ENCODE measurements around the gene ADGRD1.

ADGRD1 gene

DNA sequence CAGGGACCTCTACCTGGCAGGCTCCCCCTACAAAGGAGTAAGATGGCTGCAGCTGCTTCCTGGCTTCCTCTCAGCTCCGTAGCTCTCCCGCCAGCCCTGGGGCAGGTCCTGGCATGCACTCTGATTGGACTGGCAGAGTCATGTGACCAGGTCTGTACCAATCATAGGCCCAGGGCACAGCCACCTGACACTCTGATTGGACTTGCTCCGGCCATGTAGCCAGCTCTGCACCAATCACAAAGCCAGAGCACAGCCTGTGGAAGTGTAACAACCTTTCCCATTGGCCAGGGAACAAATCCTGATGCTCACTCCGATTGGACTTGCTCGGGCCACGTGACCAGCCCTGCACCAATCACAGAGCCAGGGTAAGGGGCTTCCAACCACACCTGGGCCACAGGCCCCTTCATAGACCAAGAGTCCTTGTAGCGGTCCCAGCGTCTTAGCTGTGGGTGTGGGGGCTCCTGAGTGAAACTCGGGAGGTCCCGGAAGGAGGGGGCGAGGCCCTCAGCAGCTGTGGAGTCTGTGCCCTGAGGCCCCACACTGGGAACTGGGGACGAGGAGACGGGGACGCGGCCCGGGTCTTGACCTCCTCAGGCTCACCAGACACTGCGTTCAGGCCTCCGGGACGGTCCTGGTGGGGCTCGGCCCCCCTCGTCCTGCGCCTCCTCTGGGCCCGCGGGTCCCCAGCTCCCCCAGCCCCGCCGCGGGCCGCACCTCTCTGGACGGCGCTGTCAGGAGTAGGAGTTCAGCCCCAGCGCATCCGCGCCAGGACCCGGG is 210.6 kb downstream of the ADGRD1 start:
- DNase-seq (ENCODE audit: low read depth): no peak

DNA sequence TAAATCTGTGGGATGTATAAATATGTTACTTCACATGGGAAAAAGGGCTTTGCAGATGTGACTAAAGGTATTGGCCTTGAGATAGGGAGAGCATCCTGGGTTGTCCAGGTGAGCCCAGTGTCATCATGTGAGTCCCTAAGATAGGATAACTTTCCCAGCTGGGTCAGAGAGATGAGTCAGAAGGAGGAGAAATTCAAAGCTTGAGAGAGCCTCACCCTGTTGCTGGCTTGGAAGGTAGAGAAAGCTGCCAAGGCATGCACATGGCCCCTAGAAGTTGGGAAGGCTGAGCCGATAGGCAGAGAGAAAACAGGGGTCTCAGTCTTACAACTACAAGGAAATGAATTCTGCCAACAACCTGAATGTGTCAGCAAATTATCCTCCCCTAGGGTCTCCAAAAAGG is 213.0 kb downstream of the ADGRD1 start:
- no peak for DNase-seq (ENCODE audit: low read depth)

- no peak for DNase-seq (ENCODE audit: low read depth)
These were observed 213.6 kb downstream of the ADGRD1 start for GRCh38 chr12:131167334-131167733.

GRCh38 chr12:131171029-131171428 is 217.3 kb downstream of the ADGRD1 start:
- no peak for DNase-seq (ENCODE audit: low read depth)

GRCh38 chr12:131174901-131175300 is 221.2 kb downstream of the ADGRD1 start:
- DNase-seq (ENCODE audit: low read depth): no peak

GRCh38 chr12:131176266-131176665 is 222.6 kb downstream of the ADGRD1 start:
- no peak for DNase-seq (ENCODE audit: low read depth)

DNA sequence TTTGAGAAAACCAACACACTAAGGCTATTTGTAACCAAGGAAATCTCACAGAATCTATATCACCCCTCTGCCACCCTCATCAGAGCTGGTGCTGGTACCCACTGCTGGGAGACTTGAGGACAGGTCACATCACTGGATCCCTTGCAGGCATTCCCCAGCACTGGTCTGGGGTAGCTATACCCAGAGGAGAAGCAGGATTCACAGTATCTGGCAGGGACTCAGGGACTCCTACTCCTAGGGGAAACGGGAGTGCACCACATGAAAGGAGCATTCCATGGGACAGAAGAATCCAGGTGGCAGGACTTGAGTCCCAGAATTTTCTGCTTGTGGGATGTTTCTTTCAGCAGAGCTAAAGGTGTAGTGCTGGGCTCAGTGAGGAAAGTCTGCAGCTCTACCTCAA is 223.2 kb downstream of the ADGRD1 start:
- no peak for DNase-seq (ENCODE audit: low read depth)

DNA sequence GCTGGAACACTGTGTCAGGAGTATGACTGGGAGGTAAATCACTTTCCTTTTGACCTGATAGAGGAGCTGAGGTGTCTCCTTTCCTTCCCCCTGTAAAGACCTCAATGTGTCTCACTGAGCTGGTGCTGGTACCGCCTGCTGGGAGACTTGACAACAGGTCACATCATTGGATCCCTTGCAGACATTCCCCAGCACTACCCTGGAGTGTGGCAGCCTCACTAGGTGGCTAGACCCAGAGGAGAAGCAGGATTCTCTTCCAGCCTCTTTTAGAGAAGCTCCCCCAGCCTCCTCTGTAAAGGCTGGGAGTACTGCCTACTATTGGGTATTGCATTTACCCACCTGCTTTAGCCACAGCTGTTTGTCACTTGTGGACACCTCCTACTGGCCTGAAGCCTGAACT is 223.9 kb downstream of the ADGRD1 start:
- no peak for DNase-seq (ENCODE audit: low read depth)

- DNase-seq (ENCODE audit: low read depth): no peak
These were observed 233.9 kb downstream of the ADGRD1 start for GRCh38 chr12:131187602-131188001.

- no peak for DNase-seq (ENCODE audit: low read depth)
These were observed 234.7 kb downstream of the ADGRD1 start for GRCh38 chr12:131188131-131189050.

DNA sequence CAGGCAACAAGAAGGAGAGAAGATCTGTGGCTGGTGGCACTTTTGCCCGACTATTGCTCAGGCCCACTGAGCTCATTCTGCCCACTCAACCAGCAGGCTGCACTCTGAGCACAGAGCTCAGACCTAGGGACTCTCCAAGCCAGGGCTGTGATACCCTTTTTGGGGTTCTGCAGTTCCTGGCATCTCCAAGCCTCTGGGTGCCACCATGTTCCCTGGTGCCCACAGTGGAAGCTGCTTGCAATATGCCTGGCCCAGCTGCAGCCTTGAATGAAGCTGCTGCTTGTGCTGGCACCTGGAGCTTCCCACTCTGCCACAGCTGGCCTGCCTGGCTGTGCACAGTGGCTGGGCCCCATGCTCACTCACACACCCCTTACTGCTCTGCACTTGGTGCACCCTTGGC is 236.1 kb downstream of the ADGRD1 start:
- DNase-seq (ENCODE audit: low read depth): no peak

GRCh38 chr12:131190965-131191364 is 237.3 kb downstream of the ADGRD1 start:
- no peak for DNase-seq (ENCODE audit: low read depth)
